C4-2B (cell line): Measurements from ENCODE around the gene PGLYRP2.

ENCODE experiments used
- H3K27ac ChIP-seq: fragments of 450-650 bp; 2 replicates; pipeline ENCODE4 v1.5.1; 2017
- CTCF ChIP-seq: fragments of 450-650 bp; conservative IDR thresholded peaks from 2 replicates; pipeline ENCODE4 v1.5.1; 2017; ENCODE audit warnings: mild to moderate bottlenecking
- ZFX ChIP-seq: fragments of 450-650 bp; IDR thresholded peaks from 2 replicates; pipeline ENCODE4 v1.6.1; 2017

Gene PGLYRP2

DNA sequence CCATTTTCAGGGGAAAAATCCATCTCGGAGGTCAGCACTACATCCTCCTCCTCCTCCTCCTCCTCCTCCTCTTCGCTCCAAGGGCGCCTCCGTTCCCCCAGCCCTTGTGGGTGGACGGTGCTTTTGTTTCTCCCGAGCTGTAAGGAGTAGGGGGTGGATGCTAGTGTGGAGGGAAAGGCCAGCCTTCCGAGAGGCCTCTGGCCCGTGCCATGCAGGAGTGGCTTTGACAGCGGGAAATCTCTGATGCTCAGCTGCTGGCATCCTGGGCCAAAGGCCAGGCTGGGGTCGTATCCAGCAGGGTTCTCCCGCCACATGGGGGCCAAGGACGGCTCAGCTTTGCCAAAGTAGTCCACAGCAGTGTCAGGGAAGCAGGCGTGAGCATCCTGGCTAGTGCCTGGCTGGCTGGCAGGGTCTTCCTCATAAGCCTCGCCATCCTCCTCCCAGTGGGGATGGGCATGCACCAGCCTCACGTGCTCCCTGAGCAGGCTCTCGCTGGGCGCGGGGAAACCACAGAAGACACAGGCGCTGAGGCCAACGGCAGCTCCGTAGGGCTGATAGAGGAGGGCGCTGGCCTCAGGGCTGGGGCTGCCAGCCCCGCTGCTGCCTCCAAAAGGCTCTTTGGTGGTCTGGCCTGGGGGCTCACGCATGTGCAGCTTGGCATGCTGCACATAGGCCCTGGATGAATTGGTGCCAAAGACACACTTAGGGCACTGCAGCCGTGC, 40.1 kb downstream of the PGLYRP2 start:
- no peak overlapping the region for H3K27ac ChIP-seq
- TF ChIP-seq CTCF (no peak), ZFX (no peak)

- no peak for TF ChIP-seq ZFX
- TF ChIP-seq CTCF = no peak
- no peak overlapping the region for H3K27ac ChIP-seq
Observed at GRCh38 chr19:15438577-15438976, 40.7 kb downstream of the PGLYRP2 start.

GRCh38 chr19:15438124-15438496, 41.2 kb downstream of the PGLYRP2 start:
- TF ChIP-seq ZFX (no peak), CTCF (no peak)
- H3K27ac ChIP-seq = no peak overlapping the region

- TF ChIP-seq ZFX (no peak), CTCF (no peak)
- no peak overlapping the region for H3K27ac ChIP-seq
Observed at GRCh38 chr19:15437355-15438123, 41.8 kb downstream of the PGLYRP2 start.

DNA sequence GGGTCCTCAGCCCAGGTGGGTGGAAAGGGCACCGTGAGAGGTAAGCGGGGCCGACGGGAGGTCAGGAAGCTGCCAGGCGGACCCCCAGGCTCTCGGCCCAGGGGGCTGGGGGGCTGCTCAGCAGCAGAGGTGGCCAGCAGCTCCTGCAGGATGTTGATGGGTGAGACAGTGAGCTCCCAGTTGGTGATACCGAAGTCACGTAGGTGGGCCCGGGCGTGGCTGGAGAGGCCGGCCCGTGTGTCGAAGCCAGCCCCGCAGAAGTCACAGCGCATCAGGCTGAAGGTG, 42.5 kb downstream of the PGLYRP2 start:
- TF ChIP-seq ZFX (no peak), CTCF (no peak)
- H3K27ac ChIP-seq = no peak overlapping the region

GRCh38 chr19:15436012-15436825, 43.1 kb downstream of the PGLYRP2 start:
- TF ChIP-seq CTCF (no peak), ZFX (no peak)
- no peak overlapping the region for H3K27ac ChIP-seq
